WTC11 (cell line): ENCODE results near the gene ANKRD11. TPM values are rescaled to one million over a fixed set of nuclear protein-coding genes. Genes with fewer than 3 reads are reported as not detected.

Experiments used
- ATAC-seq: fragments of 200-7000 bp; cut with Tn5 transposase; 2 replicates; pipeline ENCODE4 v1.10.0; 2021; ENCODE audit warnings: mild to moderate bottlenecking, moderate library complexity
- CTCF ChIA-PET: fragments of 300-600 bp; sonication (Branson Sonifier 250); formaldehyde crosslinking; loops from one replicate; lab custom pipeline; 2021; ENCODE audit warnings: antibody characterized with exemption; lab: Charles Lee
- POLR2A ChIA-PET: fragments of 350-600 bp; sonication (Branson Sonifier 250); formaldehyde crosslinking; loops from one replicate; lab custom pipeline; 2021; ENCODE audit warnings: antibody characterized with exemption; lab: Charles Lee
- DNase-seq: peaks from one replicate; pipeline ENCODE4 v3.0.0; 2021; ENCODE audit warnings: low spot score
- H3K27ac Mint-ChIP-seq: 2 replicates; pipeline ENCODE4 v1.8.0; 2021; ENCODE audit warnings: mixed read lengths
- H3K27me3 Mint-ChIP-seq: 2 replicates; pipeline ENCODE4 v1.8.0; 2021; ENCODE audit warnings: low read depth, mild to moderate bottlenecking, moderate library complexity, mixed read lengths
- H3K36me3 Mint-ChIP-seq: 2 replicates; pipeline ENCODE4 v1.8.0; 2021; ENCODE audit warnings: mixed read lengths
- H3K4me1 Mint-ChIP-seq: 2 replicates; pipeline ENCODE4 v1.8.0; 2022; ENCODE audit warnings: mixed read lengths
- H3K4me3 Mint-ChIP-seq: 2 replicates; pipeline ENCODE4 v1.8.0; 2021; ENCODE audit warnings: mild to moderate bottlenecking, moderate library complexity, mixed read lengths
- H3K9me3 Mint-ChIP-seq: 2 replicates; pipeline ENCODE4 v1.8.0; 2021; ENCODE audit warnings: mixed read lengths
- ATF2 ChIP-seq: sonication (generic); formaldehyde crosslinking; IDR thresholded peaks from 2 replicates; pipeline ENCODE4 v1.8.1; 2022; ENCODE audit warnings: low read depth, missing genetic modification reagents, borderline replicate concordance
- E2F5 ChIP-seq: sonication (generic); formaldehyde crosslinking; IDR thresholded peaks from 2 replicates; pipeline ENCODE4 v1.8.1; 2022; ENCODE audit warnings: mild to moderate bottlenecking, moderate library complexity, missing genetic modification reagents
- ELF4 ChIP-seq: sonication (generic); formaldehyde crosslinking; IDR thresholded peaks from 2 replicates; pipeline ENCODE4 v1.8.1; 2022; ENCODE audit warnings: low read depth, mild to moderate bottlenecking, moderate library complexity, missing genetic modification reagents
- ESRRA ChIP-seq: sonication (generic); formaldehyde crosslinking; IDR thresholded peaks from 2 replicates; pipeline ENCODE4 v1.8.1; 2022; ENCODE audit warnings: mild to moderate bottlenecking, missing genetic modification reagents, borderline replicate concordance
- ETV6 ChIP-seq: sonication (generic); formaldehyde crosslinking; IDR thresholded peaks from 2 replicates; pipeline ENCODE4 v1.8.1; 2022; ENCODE audit warnings: mild to moderate bottlenecking, missing genetic modification reagents
- FOXP1 ChIP-seq: sonication (generic); formaldehyde crosslinking; IDR thresholded peaks from 2 replicates; pipeline ENCODE4 v1.8.0; 2022; ENCODE audit warnings: missing genetic modification reagents, mild to moderate bottlenecking, moderate library complexity, borderline replicate concordance
- GRHL2 ChIP-seq: fragments of 250-450 bp; sonication (Bioruptor Pico); IDR thresholded peaks from 2 replicates; pipeline ENCODE4 v1.8.0; 2022; ENCODE audit warnings: mild to moderate bottlenecking, moderate library complexity; ENCODE audit not compliant: insufficient replicate concordance, severe bottlenecking
- GTF2I ChIP-seq: fragments of 250-450 bp; sonication (Bioruptor Pico); conservative IDR thresholded peaks from 2 replicates; pipeline ENCODE4 v1.4.0; 2021; ENCODE audit warnings: mild to moderate bottlenecking
- JAZF1 ChIP-seq: fragments of 250-450 bp; sonication (Bioruptor Pico); IDR thresholded peaks from 2 replicates; pipeline ENCODE4 v1.9.0; 2021; ENCODE audit warnings: moderate library complexity, mild to moderate bottlenecking, inconsistent platforms
- JUN ChIP-seq: sonication (generic); formaldehyde crosslinking; IDR thresholded peaks from 2 replicates; pipeline ENCODE4 v1.8.0; 2023; ENCODE audit warnings: mild to moderate bottlenecking, missing genetic modification reagents
- KAT7 ChIP-seq: sonication (generic); formaldehyde crosslinking; IDR thresholded peaks from 2 replicates; pipeline ENCODE4 v1.8.1; 2023; ENCODE audit warnings: missing genetic modification reagents, mild to moderate bottlenecking, borderline replicate concordance
- MXD4 ChIP-seq: fragments of 250-450 bp; sonication (Bioruptor Pico); IDR thresholded peaks from 2 replicates; pipeline ENCODE4 v1.8.0; 2021; ENCODE audit warnings: mild to moderate bottlenecking, moderate library complexity, borderline replicate concordance
- MYBL2 ChIP-seq: sonication (generic); formaldehyde crosslinking; IDR thresholded peaks from 2 replicates; pipeline ENCODE4 v1.8.1; 2023; ENCODE audit warnings: mild to moderate bottlenecking, moderate library complexity, missing genetic modification reagents
- NR3C1 ChIP-seq: sonication (generic); formaldehyde crosslinking; conservative IDR thresholded peaks from 2 replicates; pipeline ENCODE4 v1.8.1; 2023; ENCODE audit warnings: low read depth, mild to moderate bottlenecking, missing genetic modification reagents
- SP1 ChIP-seq: sonication (generic); formaldehyde crosslinking; conservative IDR thresholded peaks from 2 replicates; pipeline ENCODE4 v1.8.1; 2022; ENCODE audit warnings: missing genetic modification reagents
- TEAD1 ChIP-seq: sonication (generic); formaldehyde crosslinking; IDR thresholded peaks from 2 replicates; pipeline ENCODE4 v1.8.0; 2022; ENCODE audit warnings: mild to moderate bottlenecking, missing genetic modification reagents
- TP53 ChIP-seq: sonication (generic); formaldehyde crosslinking; IDR thresholded peaks from 2 replicates; pipeline ENCODE4 v1.8.1; 2023; ENCODE audit warnings: mild to moderate bottlenecking, missing genetic modification reagents
- USF2 ChIP-seq: sonication (generic); formaldehyde crosslinking; IDR thresholded peaks from 2 replicates; pipeline ENCODE4 v1.8.1; 2023; ENCODE audit warnings: mild to moderate bottlenecking, missing genetic modification reagents, moderate library complexity
- ZBTB21 ChIP-seq: sonication (generic); formaldehyde crosslinking; IDR thresholded peaks from 2 replicates; pipeline ENCODE4 v1.8.1; 2023; ENCODE audit warnings: mild to moderate bottlenecking, missing genetic modification reagents, borderline replicate concordance
- ZBTB43 ChIP-seq: sonication (generic); formaldehyde crosslinking; IDR thresholded peaks from 2 replicates; pipeline ENCODE4 v1.8.1; 2023; ENCODE audit warnings: mild to moderate bottlenecking, missing genetic modification reagents
- ZNF219 ChIP-seq: sonication (generic); formaldehyde crosslinking; IDR thresholded peaks from 2 replicates; pipeline ENCODE4 v1.8.0; 2023; ENCODE audit warnings: missing genetic modification reagents, mild to moderate bottlenecking, borderline replicate concordance
- ZNF263 ChIP-seq: sonication (generic); formaldehyde crosslinking; IDR thresholded peaks from 2 replicates; pipeline ENCODE4 v1.8.1; 2022; ENCODE audit warnings: low read depth, mild to moderate bottlenecking, moderate library complexity, missing genetic modification reagents
- ZNF416 ChIP-seq: fragments of 250-450 bp; sonication (Bioruptor Pico); IDR thresholded peaks from 2 replicates; pipeline ENCODE4 v1.9.0; 2021; ENCODE audit warnings: mild to moderate bottlenecking, inconsistent platforms
- ZNF512 ChIP-seq: sonication (generic); formaldehyde crosslinking; IDR thresholded peaks from 2 replicates; pipeline ENCODE4 v1.8.1; 2022; ENCODE audit warnings: missing genetic modification reagents, borderline replicate concordance
- ZNF532 ChIP-seq: fragments of 250-450 bp; sonication (Bioruptor Pico); IDR thresholded peaks from 2 replicates; pipeline ENCODE4 v1.9.0; 2021; ENCODE audit warnings: mild to moderate bottlenecking, borderline replicate concordance
- total RNA-seq: library from RNA; stranded (reverse); gene quantifications from 3 replicates; pipeline ENCODE4 v1.2.3, GENCODE V29; 2021

ANKRD11 gene
- total RNA-seq, 1 experiment from 2014 or later: 184 TPM

- TF ChIP-seq ZBTB21 (no peak), ETV6 (CRISPR knock-in tag) (no peak), JUN (no peak), TEAD1 (CRISPR knock-in tag) (no peak), KAT7 (CRISPR knock-in tag) (no peak), SP1 (CRISPR knock-in tag) (no peak), ZNF512 (CRISPR knock-in tag) (no peak), ZNF532 (CRISPR knock-in tag) (no peak)
These were observed 88.5 kb downstream of the ANKRD11 start (continued) for GRCh38 chr16:89401641-89402445.

- Mint-ChIP-seq H3K4me3 (no peak overlapping the region), H3K9me3 (no peaks in the 10 kb centered on the region), H3K27ac (peak overlapping the region; percentile 91; the same call in 1 of the 2 replicates), H3K36me3 (no peaks in the 10 kb centered on the region; the same call in 1 of the 2 replicates), H3K4me1 (peaks cover 50% of the 10 kb centered on the region), H3K27me3 (no peaks in the 10 kb centered on the region)
- no peak for ATAC-seq
- CTCF ChIA-PET: no interaction called here
- DNase-seq: no peak
- POLR2A ChIA-PET: no interaction called here
- TF ChIP-seq MYBL2: no peak
- no peak for TF ChIP-seq JAZF1 (CRISPR knock-in tag)
- no peak for TF ChIP-seq GTF2I (CRISPR knock-in tag)
- no peak for TF ChIP-seq ZNF219 (CRISPR knock-in tag)
- no peak for TF ChIP-seq E2F5 (CRISPR knock-in tag)
- no peak for TF ChIP-seq NR3C1 (CRISPR knock-in tag)
- TF ChIP-seq ESRRA: no peak
- no peak for TF ChIP-seq TP53
- no peak for TF ChIP-seq ETV6 (CRISPR knock-in tag)
- TF ChIP-seq MXD4 (CRISPR knock-in tag): no peak
- TF ChIP-seq ELF4 (CRISPR knock-in tag): no peak
- TF ChIP-seq USF2: no peak
- TF ChIP-seq KAT7 (CRISPR knock-in tag): no peak
- no peak for TF ChIP-seq ZNF263
- TF ChIP-seq FOXP1 (CRISPR knock-in tag): no peak
- TF ChIP-seq ZBTB43 (CRISPR knock-in tag): no peak
- no peak for TF ChIP-seq GRHL2 (CRISPR knock-in tag)
- no peak for TF ChIP-seq ATF2
- no peak for TF ChIP-seq ZNF416 (CRISPR knock-in tag)
These were observed 89.2 kb downstream of the ANKRD11 start for GRCh38 chr16:89401205-89401604.
